SK-N-SH (cell line): ENCODE measurements around the gene IFT52.

Experiments
- CTCF ChIP-seq: fragments of 200-600 bp; sonication (generic); IDR thresholded peaks from 2 replicates; pipeline ENCODE4 v1.6.1; 2017; ENCODE audit warnings: antibody characterized with exemption, mild to moderate bottlenecking, moderate library complexity
- POLR2AphosphoS5 ChIP-seq: IDR thresholded peaks from 2 replicates; pipeline ENCODE4 v1.6.1; 2012; ENCODE audit warnings: low read depth, low read length
- REST ChIP-seq: IDR thresholded peaks from 2 replicates; pipeline ENCODE4 v1.6.1; 2012; ENCODE audit warnings: mild to moderate bottlenecking, low read depth, low read length, moderate library complexity
- SMC3 ChIP-seq: IDR thresholded peaks from 2 replicates; pipeline ENCODE4 v1.6.1; 2012; ENCODE audit warnings: low read depth, low read length, improper control_type of control experiment

- TF ChIP-seq REST (no peak), CTCF (no peak), POLR2AphosphoS5 (no peak), SMC3 (no peak)
Observed at GRCh38 chr20:43665466-43666176, 74.9 kb downstream of the IFT52 start.
